Stimulated activated naive CD8-positive, alpha-beta T cell treated with anti-CD3 and anti-CD28 coated beads, Interleukin-15, amount 100 ng/mL, for 72 hours (primary cell): ENCODE data around the gene DLGAP1.
A peak's percentile ranks its signal among the peaks of the same experiment; 100 is the strongest.

Source experiments
- ATAC-seq: fragments of 150-1000 bp; cut with Tn5 transposase; 2 replicates; pipeline ENCODE4 v1.10.0; 2021; ENCODE audit warnings: mild to moderate bottlenecking, moderate library complexity
- DNase-seq, 2 donors: peaks; one replicate each; pipeline ENCODE4 v3.0.0; 2021 to 2022
- H3K27ac Mint-ChIP-seq, 2 donors: one replicate each; pipeline ENCODE4 v1.8.0; 2022; ENCODE audit warnings: mild to moderate bottlenecking in 2 of 2, mixed read lengths in 2 of 2, moderate library complexity in 2 of 2
- H3K27me3 Mint-ChIP-seq: one replicate; pipeline ENCODE4 v1.8.0; 2022; ENCODE audit warnings: mixed read lengths
- H3K4me1 Mint-ChIP-seq: one replicate; pipeline ENCODE4 v1.8.0; 2022; ENCODE audit warnings: mild to moderate bottlenecking, mixed read lengths
- H3K4me3 Mint-ChIP-seq, 2 donors: one replicate each; pipeline ENCODE4 v1.8.0; 2022; ENCODE audit warnings: mild to moderate bottlenecking in 2 of 2, mixed read lengths in 2 of 2, moderate library complexity in 1 of 2
- H3K9me3 Mint-ChIP-seq, 2 donors: one replicate each; pipeline ENCODE4 v1.8.0; 2022; ENCODE audit warnings: mixed read lengths in 2 of 2

The DLGAP1 gene

GRCh38 chr18:4134700-4135099 lies 320.4 kb downstream of the DLGAP1 start:
- ATAC-seq (no peak), DNase-seq (no peak)
- Mint-ChIP-seq H3K9me3 (peaks cover 0 to 7% of the 10 kb centered on the region in 2 donors), H3K4me1 (no peaks in the 10 kb centered on the region), H3K4me3 (no peak overlapping the region), H3K27me3 (no peaks in the 10 kb centered on the region), H3K27ac (no peak overlapping the region)

GRCh38 chr18:4130734-4131719 lies 324.1 kb downstream of the DLGAP1 start:
- Mint-ChIP-seq H3K27ac (no peak overlapping the region), H3K4me1 (no peaks in the 10 kb centered on the region), H3K9me3 (no peaks in the 10 kb centered on the region), H3K4me3 (no peak overlapping the region), H3K27me3 (no peaks in the 10 kb centered on the region)
- ATAC-seq: no peak
- no peak for DNase-seq

GRCh38 chr18:4126939-4127338 lies 328.2 kb downstream of the DLGAP1 start:
- DNase-seq (no peak), ATAC-seq (no peak)
- Mint-ChIP-seq H3K4me1 (no peaks in the 10 kb centered on the region), H3K27me3 (no peaks in the 10 kb centered on the region), H3K9me3 (no peaks in the 10 kb centered on the region), H3K27ac (no peak overlapping the region), H3K4me3 (no peak overlapping the region)

- H3K27ac Mint-ChIP-seq: no peak overlapping the region
Measured at GRCh38 chr18:4125627-4126230, 329.4 kb downstream of the DLGAP1 start.

GRCh38 chr18:4125224-4125623 lies 329.9 kb downstream of the DLGAP1 start:
- DNase-seq (no peak), ATAC-seq (peak; percentile 20)
- H3K4me3 Mint-ChIP-seq: no peak overlapping the region
- no peaks in the 10 kb centered on the region for H3K27me3 Mint-ChIP-seq
- no peak overlapping the region for H3K27ac Mint-ChIP-seq
- no peaks in the 10 kb centered on the region for H3K9me3 Mint-ChIP-seq
- H3K4me1 Mint-ChIP-seq: no peaks in the 10 kb centered on the region

More at GRCh38 chr18:4125627-4126230, 329.4 kb downstream of the DLGAP1 start:
- DNase-seq: no peak
- no peaks in the 10 kb centered on the region for H3K9me3 Mint-ChIP-seq
- H3K27me3 Mint-ChIP-seq: no peaks in the 10 kb centered on the region
- no peak overlapping the region for H3K4me3 Mint-ChIP-seq
- ATAC-seq: no peak
- H3K4me1 Mint-ChIP-seq: no peaks in the 10 kb centered on the region

GRCh38 chr18:4119813-4120212 lies 335.3 kb downstream of the DLGAP1 start:
- no peaks in the 10 kb centered on the region for H3K27me3 Mint-ChIP-seq
- ATAC-seq (no peak), DNase-seq (no peak)
- no peaks in the 10 kb centered on the region for H3K9me3 Mint-ChIP-seq
- no peak overlapping the region for H3K27ac Mint-ChIP-seq
- H3K4me1 Mint-ChIP-seq: no peaks in the 10 kb centered on the region
- H3K4me3 Mint-ChIP-seq: no peak overlapping the region

GRCh38 chr18:4119127-4119648 lies 335.9 kb downstream of the DLGAP1 start:
- no peak overlapping the region for H3K4me3 Mint-ChIP-seq
- no peak overlapping the region for H3K27ac Mint-ChIP-seq
- ATAC-seq (no peak), DNase-seq (no peak)
- H3K4me1 Mint-ChIP-seq: no peaks in the 10 kb centered on the region
- no peaks in the 10 kb centered on the region for H3K27me3 Mint-ChIP-seq
- H3K9me3 Mint-ChIP-seq: no peaks in the 10 kb centered on the region

- no peak for DNase-seq
- H3K9me3 Mint-ChIP-seq: no peaks in the 10 kb centered on the region
- ATAC-seq: no peak
- no peaks in the 10 kb centered on the region for H3K27me3 Mint-ChIP-seq
- H3K4me1 Mint-ChIP-seq: no peaks in the 10 kb centered on the region
- H3K27ac Mint-ChIP-seq: no peak overlapping the region
- no peak overlapping the region for H3K4me3 Mint-ChIP-seq
Measured at GRCh38 chr18:4108016-4108415, 347.1 kb downstream of the DLGAP1 start.

GRCh38 chr18:4107049-4107467 lies 348.0 kb downstream of the DLGAP1 start:
- Mint-ChIP-seq H3K4me3 (no peak overlapping the region), H3K9me3 (no peaks in the 10 kb centered on the region), H3K27me3 (no peaks in the 10 kb centered on the region), H3K27ac (no peak overlapping the region), H3K4me1 (no peaks in the 10 kb centered on the region)
- ATAC-seq (no peak), DNase-seq (no peak)

- ATAC-seq (no peak), DNase-seq (peak; percentile 50 to 52)
- H3K4me3 Mint-ChIP-seq: no peak overlapping the region
- no peaks in the 10 kb centered on the region for H3K27me3 Mint-ChIP-seq
- H3K4me1 Mint-ChIP-seq: no peaks in the 10 kb centered on the region
- no peak overlapping the region for H3K27ac Mint-ChIP-seq
- no peaks in the 10 kb centered on the region for H3K9me3 Mint-ChIP-seq
Measured at GRCh38 chr18:4106407-4107033, 348.6 kb downstream of the DLGAP1 start.

GRCh38 chr18:4102901-4103300 lies 352.2 kb downstream of the DLGAP1 start:
- Mint-ChIP-seq H3K4me3 (no peak overlapping the region), H3K9me3 (no peaks in the 10 kb centered on the region), H3K27me3 (no peaks in the 10 kb centered on the region), H3K27ac (no peak overlapping the region), H3K4me1 (no peaks in the 10 kb centered on the region)
- DNase-seq: no peak
- no peak for ATAC-seq

GRCh38 chr18:4101009-4101408 lies 354.1 kb downstream of the DLGAP1 start:
- ATAC-seq (no peak), DNase-seq (no peak)
- Mint-ChIP-seq H3K4me1 (no peaks in the 10 kb centered on the region), H3K27me3 (no peaks in the 10 kb centered on the region), H3K27ac (no peak overlapping the region), H3K4me3 (no peak overlapping the region), H3K9me3 (no peaks in the 10 kb centered on the region)

- H3K4me3 Mint-ChIP-seq: no peak overlapping the region
- no peaks in the 10 kb centered on the region for H3K4me1 Mint-ChIP-seq
- no peaks in the 10 kb centered on the region for H3K27me3 Mint-ChIP-seq
- DNase-seq: no peak
- no peak for ATAC-seq
- H3K27ac Mint-ChIP-seq: no peak overlapping the region
- H3K9me3 Mint-ChIP-seq: no peaks in the 10 kb centered on the region
Measured at GRCh38 chr18:4096486-4096885, 358.6 kb downstream of the DLGAP1 start.

GRCh38 chr18:4093676-4094075 lies 361.4 kb downstream of the DLGAP1 start:
- peaks cover 0 to 8% of the 10 kb centered on the region in 2 donors for H3K9me3 Mint-ChIP-seq
- no peak overlapping the region for H3K27ac Mint-ChIP-seq
- no peak overlapping the region for H3K4me3 Mint-ChIP-seq
- no peak for DNase-seq
- no peak for ATAC-seq
- H3K4me1 Mint-ChIP-seq: no peaks in the 10 kb centered on the region
- no peaks in the 10 kb centered on the region for H3K27me3 Mint-ChIP-seq

GRCh38 chr18:4084382-4084900 lies 370.7 kb downstream of the DLGAP1 start:
- no peak for ATAC-seq
- H3K27me3 Mint-ChIP-seq: peaks cover 7% of the 10 kb centered on the region

More at GRCh38 chr18:4084382-4084900, 370.7 kb downstream of the DLGAP1 start:
- Mint-ChIP-seq H3K4me1 (no peaks in the 10 kb centered on the region), H3K27ac (no peak overlapping the region), H3K9me3 (peaks cover 0 to 8% of the 10 kb centered on the region in 2 donors), H3K4me3 (no peak overlapping the region)
- no peak for DNase-seq
